ENCODE results near the gene PEAK1.

- TF ChIP-seq CTCF (IDR thresholded peaks at IDR 0.05) (no peak), POLR2A (IDR thresholded peaks at IDR 0.05) (no peak), POLR2AphosphoS5 (IDR thresholded peaks at IDR 0.05) (no peak), EP300 (IDR thresholded peaks at IDR 0.05) (no peak)
These were observed 252.5 kb downstream of the PEAK1 start for GRCh38 chr15:77167406-77167805.
